Measurements from ENCODE around the gene PKP1.

DNA sequence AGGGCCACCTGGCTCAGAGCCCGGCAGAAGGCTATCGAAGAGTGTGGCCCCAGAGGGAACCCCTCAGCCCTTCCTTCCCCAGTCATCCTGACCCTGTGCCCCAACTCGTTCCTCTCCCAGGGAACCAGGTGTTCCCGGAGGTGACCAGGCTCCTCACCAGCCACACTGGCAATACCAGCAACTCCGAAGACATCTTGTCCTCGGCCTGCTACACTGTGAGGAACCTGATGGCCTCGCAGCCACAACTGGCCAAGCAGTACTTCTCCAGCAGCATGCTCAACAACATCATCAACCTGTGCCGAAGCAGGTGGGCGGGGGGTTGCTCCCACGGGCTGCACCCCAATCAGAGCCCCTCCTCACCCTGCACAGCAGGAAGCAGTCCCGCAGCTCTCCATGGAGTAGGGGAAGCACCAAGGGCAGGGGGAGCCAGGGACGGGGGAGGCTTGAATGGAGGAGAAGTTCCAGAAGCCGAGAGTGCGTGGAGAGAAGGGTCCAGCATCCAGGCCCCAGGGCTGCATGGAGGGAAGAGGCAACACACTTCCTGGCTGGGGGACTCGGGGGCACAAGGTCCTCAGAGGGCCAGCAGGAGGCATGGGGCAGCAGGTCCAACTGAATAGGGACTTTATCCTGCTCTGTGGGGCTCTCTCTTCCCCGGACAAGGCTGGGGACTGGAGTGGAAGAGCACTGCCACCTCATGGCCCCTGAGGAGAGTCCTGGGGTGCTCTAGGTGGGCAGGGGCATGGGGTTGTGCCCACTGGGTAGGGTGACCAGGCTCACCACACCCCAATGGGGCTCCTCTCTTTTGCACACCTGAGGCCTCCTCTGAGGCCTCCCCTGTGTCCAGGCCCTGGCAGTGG, 41.7 kb downstream of the PKP1 start:
- TF ChIP-seq, protein P1, sequence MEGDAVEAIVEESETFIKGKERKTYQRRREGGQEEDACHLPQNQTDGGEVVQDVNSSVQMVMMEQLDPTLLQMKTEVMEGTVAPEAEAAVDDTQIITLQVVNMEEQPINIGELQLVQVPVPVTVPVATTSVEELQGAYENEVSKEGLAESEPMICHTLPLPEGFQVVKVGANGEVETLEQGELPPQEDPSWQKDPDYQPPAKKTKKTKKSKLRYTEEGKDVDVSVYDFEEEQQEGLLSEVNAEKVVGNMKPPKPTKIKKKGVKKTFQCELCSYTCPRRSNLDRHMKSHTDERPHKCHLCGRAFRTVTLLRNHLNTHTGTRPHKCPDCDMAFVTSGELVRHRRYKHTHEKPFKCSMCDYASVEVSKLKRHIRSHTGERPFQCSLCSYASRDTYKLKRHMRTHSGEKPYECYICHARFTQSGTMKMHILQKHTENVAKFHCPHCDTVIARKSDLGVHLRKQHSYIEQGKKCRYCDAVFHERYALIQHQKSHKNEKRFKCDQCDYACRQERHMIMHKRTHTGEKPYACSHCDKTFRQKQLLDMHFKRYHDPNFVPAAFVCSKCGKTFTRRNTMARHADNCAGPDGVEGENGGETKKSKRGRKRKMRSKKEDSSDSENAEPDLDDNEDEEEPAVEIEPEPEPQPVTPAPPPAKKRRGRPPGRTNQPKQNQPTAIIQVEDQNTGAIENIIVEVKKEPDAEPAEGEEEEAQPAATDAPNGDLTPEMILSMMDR (IDR thresholded peaks at IDR 0.05): no peak
- no peak for TF ChIP-seq EZH2phosphoT487 (IDR thresholded peaks at IDR 0.05)
- TF ChIP-seq EZH2 (IDR thresholded peaks at IDR 0.05): no peak
